H1 (cell line): ENCODE measurements around the gene NINJ2. TPM values are rescaled to one million over a fixed set of nuclear protein-coding genes. Genes with fewer than 3 reads are reported as not detected.
A peak's percentile ranks its signal among the peaks of the same experiment; 100 is the strongest.

Experiments used
- CTCF ChIA-PET: fragments of 300-600 bp; sonication (Branson Sonifier 250); formaldehyde crosslinking; loops from one replicate; lab custom pipeline; 2021; ENCODE audit not compliant: partially characterized antibody; lab: Charles Lee
- POLR2A ChIA-PET: fragments of 300-600 bp; sonication (Branson Sonifier 250); formaldehyde crosslinking; loops from one replicate; lab custom pipeline; 2021; ENCODE audit warnings: inconsistent platforms; ENCODE audit not compliant: partially characterized antibody; lab: Charles Lee
- DNase-seq, 2 experiments: peaks; one replicate each; pipeline versions ENCODE4 v3.0.0 to v3.0.0-alpha.2; 2010 to 2022; ENCODE audit warnings: low spot score in 2 of 2, low read depth in 1 of 2, mixed read lengths in 1 of 2
- FAIRE-seq: peaks from 2 replicates; lab custom pipeline; 2011; peaks lifted over from hg19 to GRCh38; lab: Jason Lieb, UNC
- H2AFZ ChIP-seq: 2 replicates; pipeline ENCODE4 v1.8.1; 2012; ENCODE audit warnings: low read length, inconsistent platforms
- H2AK5ac ChIP-seq: 2 replicates; pipeline ENCODE4 v1.6.1; 2013; ENCODE audit warnings: low read depth, low read length
- H2BK120ac ChIP-seq: replicated peaks from 2 replicates; pipeline ENCODE3; 2013; ENCODE audit warnings: low read depth, low read length, inconsistent platforms
- H2BK12ac ChIP-seq: 2 replicates; pipeline ENCODE4 v1.6.1; 2013; ENCODE audit warnings: low read depth, low read length
- H2BK15ac ChIP-seq: 2 replicates; pipeline ENCODE4 v1.6.1; 2013; ENCODE audit warnings: low read length
- H2BK20ac ChIP-seq: 2 replicates; pipeline ENCODE4 v1.6.1; 2013; ENCODE audit warnings: low read length
- H2BK5ac ChIP-seq: 2 replicates; pipeline ENCODE4 v1.6.1; 2013; ENCODE audit warnings: low read depth, low read length
- H3K14ac ChIP-seq: 2 replicates; pipeline ENCODE4 v1.6.1; 2013; ENCODE audit warnings: inconsistent platforms; ENCODE audit not compliant: insufficient read length
- H3K18ac ChIP-seq: 2 replicates; pipeline ENCODE4 v1.6.1; 2013; ENCODE audit warnings: low read length; ENCODE audit errors: extremely low read depth
- H3K23ac ChIP-seq: 2 replicates; pipeline ENCODE4 v1.6.1; 2013; ENCODE audit warnings: inconsistent platforms; ENCODE audit not compliant: insufficient read length
- H3K23me2 ChIP-seq: 2 replicates; pipeline ENCODE4 v1.6.1; 2013; ENCODE audit warnings: low read depth, low read length
- H3K27ac ChIP-seq: 2 replicates; pipeline ENCODE4 v1.6.1; 2011; ENCODE audit warnings: low read depth, low read length, inconsistent platforms
- H3K27me3 ChIP-seq, 4 experiments: replicated peaks in 1 of 4; 1 replicate in 1 of 4; 2 replicates in 3 of 4; pipeline versions ENCODE4 v1.6.1 to v1.8.1; 2011 to 2013; ENCODE audit warnings: low read length in 3 of 4, mild to moderate bottlenecking in 3 of 4, inconsistent platforms in 2 of 4, mixed read lengths in 2 of 4, moderate library complexity in 1 of 4; ENCODE audit not compliant: control insufficient read depth in 3 of 4, insufficient read depth in 3 of 4; ENCODE audit errors: extremely low read depth in 1 of 4
- H3K36me3 ChIP-seq, 4 experiments: 2 replicates each; pipeline versions ENCODE4 v1.6.1 to v1.8.1; 2011 to 2013; ENCODE audit warnings: mild to moderate bottlenecking in 4 of 4, low read length in 3 of 4, moderate library complexity in 2 of 4, control low read depth in 1 of 4, inconsistent platforms in 1 of 4; ENCODE audit not compliant: insufficient read depth in 4 of 4, control insufficient read depth in 2 of 4
- H3K4ac ChIP-seq: replicated peaks from 2 replicates; pipeline ENCODE3; 2013; ENCODE audit warnings: low read length, low read depth, mixed read lengths, inconsistent platforms; ENCODE audit not compliant: insufficient read length
- H3K4me1 ChIP-seq, 4 experiments: replicated peaks in 1 of 4; 1 replicate in 1 of 4; 2 replicates in 3 of 4; pipeline versions ENCODE4 v1.6.1 to v1.8.1; 2011 to 2013; ENCODE audit warnings: low read length in 3 of 4, inconsistent platforms in 2 of 4, mixed read lengths in 1 of 4; ENCODE audit not compliant: insufficient read depth in 4 of 4, control insufficient read depth in 3 of 4
- H3K4me2 ChIP-seq, 2 experiments: 2 replicates each; pipeline versions ENCODE4 v1.6.1 to v1.8.1; 2011 to 2013; ENCODE audit warnings: low read depth in 2 of 2, low read length in 2 of 2, control low read depth in 1 of 2, inconsistent platforms in 1 of 2, mild to moderate bottlenecking in 1 of 2; ENCODE audit not compliant: insufficient read depth in 1 of 2
- H3K4me3 ChIP-seq, 4 experiments: fragments of 200-600, 300-600 bp in 1 of 4; sonication (generic), shearing (Covaris generic), sonication (Bioruptor Twin) in 1 of 4; 2 replicates each; pipeline versions ENCODE4 v1.5.1 to v1.8.1; 2011 to 2016; ENCODE audit warnings: low read length in 4 of 4, low read depth in 3 of 4, control low read depth in 2 of 4, inconsistent platforms in 2 of 4, mild to moderate bottlenecking in 2 of 4, mixed read lengths in 1 of 4, moderate library complexity in 1 of 4; ENCODE audit not compliant: insufficient read depth in 2 of 4; ENCODE audit errors: extremely low read depth in 1 of 4
- H3K56ac ChIP-seq: replicated peaks from 2 replicates; pipeline ENCODE3; 2013; ENCODE audit warnings: low read depth, mild to moderate bottlenecking, mixed read lengths, low read length, inconsistent platforms; ENCODE audit not compliant: insufficient read length
- H3K79me1 ChIP-seq: 2 replicates; pipeline ENCODE4 v1.6.1; 2013; ENCODE audit warnings: low read depth, low read length, control low read depth
- H3K79me2 ChIP-seq, 2 experiments: 2 replicates each; pipeline versions ENCODE4 v1.6.1 to v1.8.1; 2012 to 2013; ENCODE audit warnings: low read length in 2 of 2, mild to moderate bottlenecking in 2 of 2, inconsistent platforms in 1 of 2; ENCODE audit not compliant: insufficient read depth in 2 of 2, control insufficient read depth in 1 of 2
- H3K9ac ChIP-seq, 4 experiments: replicated peaks in 1 of 4; 1 replicate in 1 of 4; 2 replicates in 3 of 4; pipeline versions ENCODE4 v1.6.1 to v1.8.1; 2011 to 2013; ENCODE audit warnings: low read depth in 3 of 4, low read length in 3 of 4, control low read depth in 2 of 4, mild to moderate bottlenecking in 2 of 4, moderate library complexity in 2 of 4, inconsistent platforms in 1 of 4; ENCODE audit errors: extremely low read depth in 1 of 4
- H3K9me3 ChIP-seq, 2 experiments: 2 replicates each; pipeline versions ENCODE4 v1.6.1 to v1.8.1; 2012 to 2013; ENCODE audit warnings: mild to moderate bottlenecking in 2 of 2, moderate library complexity in 2 of 2, control low read depth in 1 of 2, inconsistent platforms in 1 of 2, low read depth in 1 of 2, low read length in 1 of 2, mixed read lengths in 1 of 2; ENCODE audit not compliant: insufficient read depth in 2 of 2
- H4K20me1 ChIP-seq, 2 experiments: replicated peaks in 1 of 2; 2 replicates each; pipeline versions ENCODE3 to v1.8.1; 2011 to 2013; ENCODE audit warnings: inconsistent platforms in 2 of 2, low read length in 2 of 2, mild to moderate bottlenecking in 1 of 2; ENCODE audit not compliant: insufficient read depth in 2 of 2, control insufficient read depth in 1 of 2
- H4K5ac ChIP-seq: 2 replicates; pipeline ENCODE4 v1.6.1; 2013; ENCODE audit warnings: low read length, low read depth, mixed read lengths, inconsistent platforms; ENCODE audit not compliant: insufficient read length
- H4K8ac ChIP-seq: 2 replicates; pipeline ENCODE4 v1.8.0; 2013; ENCODE audit warnings: mild to moderate bottlenecking, moderate library complexity, low read length, inconsistent platforms; ENCODE audit not compliant: insufficient read depth; ENCODE audit errors: extremely low read depth
- H4K91ac ChIP-seq: replicated peaks from 2 replicates; pipeline ENCODE3; 2013; ENCODE audit warnings: low read length, mixed read lengths, inconsistent platforms; ENCODE audit not compliant: insufficient read length
- ATF3 ChIP-seq: IDR thresholded peaks from 2 replicates; pipeline ENCODE4 v1.6.1; 2011; ENCODE audit warnings: low read depth, mild to moderate bottlenecking, low read length; ENCODE audit not compliant: insufficient read depth
- BRCA1 ChIP-seq: IDR thresholded peaks from 2 replicates; pipeline ENCODE4 v1.6.1; 2012; ENCODE audit warnings: low read depth, low read length, improper control_type of control experiment
- CHD1 ChIP-seq: IDR thresholded peaks from 2 replicates; pipeline ENCODE4 v1.6.1; 2012; ENCODE audit warnings: low read depth, low read length, improper control_type of control experiment
- EGR1 ChIP-seq: IDR thresholded peaks from 2 replicates; pipeline ENCODE4 v1.6.1; 2011; ENCODE audit warnings: low read depth, low read length, borderline replicate concordance
- EP300 ChIP-seq, 2 experiments: IDR thresholded peaks; 1 replicate in 1 of 2; 2 replicates in 1 of 2; pipeline ENCODE4 v1.6.1; 2011 to 2012; ENCODE audit warnings: low read depth in 2 of 2, low read length in 2 of 2, mild to moderate bottlenecking in 2 of 2, borderline replicate concordance in 1 of 2, inconsistent platforms in 1 of 2, moderate library complexity in 1 of 2
- JUND ChIP-seq: IDR thresholded peaks from 2 replicates; pipeline ENCODE4 v1.6.1; 2011; ENCODE audit warnings: mild to moderate bottlenecking, improper control_type of control experiment, low read length
- KDM4A ChIP-seq: IDR thresholded peaks from one replicate; pipeline ENCODE4 v1.7.1; 2012; ENCODE audit warnings: low read depth, mild to moderate bottlenecking, moderate library complexity, low read length, inconsistent platforms; ENCODE audit not compliant: severe bottlenecking
- KDM5A ChIP-seq: fragments of 200-600 bp; IDR thresholded peaks from 2 replicates; pipeline ENCODE4 v1.7.1; 2012; ENCODE audit warnings: mild to moderate bottlenecking, low read length, inconsistent platforms, mixed read lengths
- NANOG ChIP-seq: IDR thresholded peaks from 2 replicates; pipeline ENCODE4 v1.6.1; 2011; ENCODE audit warnings: low read length, low read depth, mild to moderate bottlenecking, inconsistent platforms; ENCODE audit not compliant: insufficient read depth, poor library complexity, severe bottlenecking
- RAD21 ChIP-seq, 2 experiments: IDR thresholded peaks in 1 of 2; conservative IDR thresholded peaks in 1 of 2; 2 replicates each; pipeline ENCODE4 v1.6.1; 2011; ENCODE audit warnings: low read depth in 2 of 2, low read length in 2 of 2, improper control_type of control experiment in 1 of 2, inconsistent platforms in 1 of 2, mild to moderate bottlenecking in 1 of 2, moderate library complexity in 1 of 2
- RBBP5 ChIP-seq: IDR thresholded peaks from 2 replicates; pipeline ENCODE4 v1.7.1; 2012; ENCODE audit warnings: low read depth, mild to moderate bottlenecking, inconsistent platforms, low read length, moderate library complexity, borderline replicate concordance
- RXRA ChIP-seq: IDR thresholded peaks from 2 replicates; pipeline ENCODE4 v1.6.1; 2011; ENCODE audit warnings: low read depth, mild to moderate bottlenecking, low read length, moderate library complexity; ENCODE audit not compliant: insufficient read depth
- SP2 ChIP-seq: IDR thresholded peaks from 2 replicates; pipeline ENCODE4 v1.6.1; 2012; ENCODE audit warnings: mild to moderate bottlenecking, low read length, inconsistent platforms
- WGBS, 2 experiments: shearing (Covaris generic) in 1 of 2; methylation state at CpG; one replicate each; pipeline versions ENCODE4 v1.1.6 to v1.1.7; 2013 to 2015; ENCODE audit warnings: low lambda C conversion rate in 2 of 2, mixed read lengths in 2 of 2, inconsistent platforms in 1 of 2, low coverage in 1 of 2, missing lambda C conversion rate in 1 of 2; ENCODE audit not compliant: insufficient replicate concordance in 2 of 2, insufficient coverage in 1 of 2, insufficient read length in 1 of 2; ENCODE audit errors: extremely low coverage in 1 of 2, missing lambda C conversion rate in 1 of 2; 5-methylcytosine and 5-hydroxymethylcytosine counted together
- polyA plus RNA-seq, 7 experiments: library from polyadenylated mRNA; depleted of rRNA in 3 of 7; stranded (reverse) in 5 of 7; unstranded in 2 of 7; fragments of >200 nt in 5 of 7; fragments of 200-250 nt in 2 of 7; gene quantifications; 1 replicate in 5 of 7; 2 replicates in 1 of 7; 4 replicates in 1 of 7; pipeline versions ENCODE4 v1.2.1 to v1.2.3, GENCODE V29; 2011 to 2013; ENCODE audit warnings: missing spikeins in 2 of 7, mixed read lengths in 2 of 7
- total RNA-seq: library from RNA; stranded (reverse); fragmentation: NEBNext Ultra II Directional; extraction: Animal tissue kit (Norgen Biotek cat#: 25700); gene quantifications from 2 replicates; pipeline ENCODE4 v1.2.1, GENCODE V29; 2021

The NINJ2 gene
- total and polyA plus RNA-seq, 2 of the 8 experiments (the other 6 are each of a cell fraction or from before 2014, with no cell fraction given) = 1.4 TPM; not detected in 1

GRCh38 chr12:575129-575502, 88.1 kb downstream of the NINJ2 start:
- Histone ChIP-seq H4K5ac (no peak overlapping the region), H2AFZ (no peak overlapping the region), H2BK12ac (no peak overlapping the region), H4K20me1 (no peaks in the 10 kb centered on the region), H4K91ac (no peak overlapping the region), H3K9me3 (no peaks in the 10 kb centered on the region), H3K79me1 (no peaks in the 10 kb centered on the region), H3K9ac (no peak overlapping the region), H2AK5ac (no peak overlapping the region), H3K18ac (no peak overlapping the region), H3K23me2 (peaks cover 7% of the 10 kb centered on the region), H2BK5ac (no peak overlapping the region), H3K36me3 (no peaks in the 10 kb centered on the region), H3K23ac (no peak overlapping the region), H4K8ac (no peak overlapping the region; the same call in 1 of the 2 replicates), H3K4me2 (no peak overlapping the region), H3K56ac (no peak overlapping the region), H3K27me3 (peaks cover 0 to 9% (median 7%) of the 10 kb centered on the region in 4 experiments; a peak in 6 of 7 replicates), H3K79me2 (no peaks in the 10 kb centered on the region), H3K27ac (no peak overlapping the region), H3K4ac (no peak overlapping the region), H2BK120ac (no peak overlapping the region), H2BK20ac (no peak overlapping the region), H3K4me1 (peaks cover 0 to 16% (median 8%) of the 10 kb centered on the region in 4 experiments; a peak in 6 of 7 replicates), H2BK15ac (peak overlapping the region; percentile 92; the same call in 1 of the 2 replicates), H3K4me3 (no peak overlapping the region), H3K14ac (no peak overlapping the region)
- no peak for DNase-seq
- ChIA-PET POLR2A (interaction anchor here (1.2 to 1.7 kb wide), 2 partner anchors 48 to 57 kb away, joined by 3 to 4 read pairs; no protein-coding TSS in a partner anchor), CTCF (interaction anchor here (1.1 to 6.4 kb wide), 18 partner anchors 10 to 371 kb away, joined by 3 to 41 read pairs (median 7); partner anchors contain the start of gene WNK1)
- WGBS, 2 experiments = 95% methylated on average over 6 of the region's 7 CpGs; no CpG with 5 or more reads in 1 of the 2 experiments
- no peak for FAIRE-seq
- TF ChIP-seq CHD1 = no peak
- no peak for TF ChIP-seq KDM5A
- no peak for TF ChIP-seq SP2
- no peak for TF ChIP-seq RAD21 (IDR thresholded peaks at IDR 0.05 in 1 of 2, conservative IDR thresholded peaks at IDR 0.05 in 1 of 2; ENCODE audit: low read depth in 2 of 2, low read length in 2 of 2)
- TF ChIP-seq KDM4A = no peak
- TF ChIP-seq ATF3 = no peak
- no peak for TF ChIP-seq NANOG
- no peak for TF ChIP-seq RXRA
- no peak for TF ChIP-seq BRCA1
- TF ChIP-seq RBBP5 = no peak
- TF ChIP-seq JUND = no peak
- TF ChIP-seq EGR1 = no peak
- TF ChIP-seq EP300 (IDR thresholded peaks at IDR 0.05; ENCODE audit: borderline replicate concordance in 1 of 2, low read depth in 2 of 2, low read length in 2 of 2) = no peak
